Gastroesophageal sphincter (tissue), 3 donors: ENCODE data around the gene KLRG1.

ENCODE experiments used
- CTCF ChIP-seq, 4 experiments: fragments of 200-600 bp in 2 of 4; fragments of 450-650 bp in 2 of 4; sonication (generic) in 1 of 4; IDR thresholded peaks; one replicate each; pipeline ENCODE4 v1.5.1; 2017 to 2019; ENCODE audit warnings: antibody characterized with exemption in 4 of 4, mild to moderate bottlenecking in 2 of 4, moderate library complexity in 2 of 4
- POLR2A ChIP-seq, 2 donors: fragments of 450-650 bp; IDR thresholded peaks; one replicate each; pipeline ENCODE4 v1.6.1; 2017; ENCODE audit warnings: antibody characterized with exemption in 2 of 2, mild to moderate bottlenecking in 2 of 2, moderate library complexity in 1 of 2

- peak; percentile 51 to 73 (median 71) for TF ChIP-seq CTCF (IDR thresholded peaks at IDR 0.05)
- no peak for TF ChIP-seq POLR2A (IDR thresholded peaks at IDR 0.05)
These were observed 50.1 kb downstream of the KLRG1 start for GRCh38 chr12:9039397-9039977.
